Left lung (tissue), 10 donors: ENCODE data around the gene CERCAM. TPM values are rescaled to one million over a fixed set of nuclear protein-coding genes. Genes with fewer than 3 reads are reported as not detected.

ENCODE experiments used
- ATAC-seq: fragments of 200-7000 bp; cut with Tn5 transposase; one replicate; pipeline ENCODE4 v1.9.1; 2020; ENCODE audit warnings: moderate library complexity
- DNase-seq, 4 donors: peaks; one replicate each; pipeline ENCODE4 v3.0.0-alpha.2; 2013 to 2020
- H3K27ac ChIP-seq, 2 donors: fragments of 200-600 bp; sonication (generic) in 1 of 2; one replicate each; pipeline versions ENCODE4 v1.5.0 to v1.8.0; 2020 to 2021
- H3K27me3 ChIP-seq, 2 donors: fragments of 200-600 bp; sonication (generic) in 1 of 2; one replicate each; pipeline versions ENCODE4 v1.5.0 to v1.8.0; 2020 to 2021
- H3K36me3 ChIP-seq, 2 donors: fragments of 200-600 bp; sonication (generic) in 1 of 2; one replicate each; pipeline versions ENCODE4 v1.5.0 to v1.8.0; 2020 to 2021
- H3K4me1 ChIP-seq, 2 donors: fragments of 200-600 bp; one replicate each; pipeline ENCODE4 v1.8.0; 2021
- H3K4me3 ChIP-seq, 2 donors: fragments of 200-600 bp; sonication (generic) in 1 of 2; one replicate each; pipeline versions ENCODE4 v1.5.0 to v1.8.0; 2020 to 2021; ENCODE audit warnings: mild to moderate bottlenecking in 1 of 2
- H3K9me3 ChIP-seq, 2 donors: fragments of 200-600 bp; sonication (generic) in 1 of 2; one replicate each; pipeline versions ENCODE4 v1.5.0 to v1.8.0; 2020 to 2021
- intact Hi-C, 2 donors: fragments of 100-400 bp; cut with DNase I; formaldehyde crosslinking; loops; one replicate each; pipeline versions ENCODE4 v1.11.2 to v1.14.2; 2022
- polyA plus RNA-seq, 6 donors: library from polyadenylated mRNA; unstranded; fragments of 120-200 nt; gene quantifications; one replicate each; pipeline ENCODE4 v1.2.1, GENCODE V29; 2013; ENCODE audit not compliant: insufficient read length in 6 of 6
- total RNA-seq, 2 donors: library from RNA; stranded (reverse); fragmentation: NEBNext Ultra II Directional; extraction: Animal tissue kit (Norgen Biotek cat#: 25700); gene quantifications; one replicate each; pipeline ENCODE4 v1.2.1, GENCODE V29; 2021
- TF ChIP-seq, protein P1 (sequence below), 2 donors: fragments of 200-600 bp; sonication (generic) in 1 of 2; IDR thresholded peaks; one replicate each; pipeline versions ENCODE4 v1.5.0 to v1.8.0; 2021; ENCODE audit warnings: antibody characterized with exemption in 2 of 2
- donor health status: DM: no; HTN: yes; CAD: no.
- donor health status: DM: no; HTN: no; CAD: no.

The CERCAM gene
- total and polyA plus RNA-seq, 8 donors, result 35.8 to 79.0 (median 46.7) TPM

GRCh38 chr9:128372784-128373183, 47.9 kb upstream of the CERCAM start:
- no peak overlapping the region for H3K27ac ChIP-seq
- H3K27me3 ChIP-seq, result no peaks in the 10 kb centered on the region
- ATAC-seq (no peak), DNase-seq (no peak)
- no peak overlapping the region for H3K4me3 ChIP-seq
- H3K9me3 ChIP-seq, result no peaks in the 10 kb centered on the region
- intact Hi-C loops, result no loop called here
- H3K36me3 ChIP-seq, result peaks cover 0 to 15% of the 10 kb centered on the region in 2 donors
- TF ChIP-seq, protein P1, sequence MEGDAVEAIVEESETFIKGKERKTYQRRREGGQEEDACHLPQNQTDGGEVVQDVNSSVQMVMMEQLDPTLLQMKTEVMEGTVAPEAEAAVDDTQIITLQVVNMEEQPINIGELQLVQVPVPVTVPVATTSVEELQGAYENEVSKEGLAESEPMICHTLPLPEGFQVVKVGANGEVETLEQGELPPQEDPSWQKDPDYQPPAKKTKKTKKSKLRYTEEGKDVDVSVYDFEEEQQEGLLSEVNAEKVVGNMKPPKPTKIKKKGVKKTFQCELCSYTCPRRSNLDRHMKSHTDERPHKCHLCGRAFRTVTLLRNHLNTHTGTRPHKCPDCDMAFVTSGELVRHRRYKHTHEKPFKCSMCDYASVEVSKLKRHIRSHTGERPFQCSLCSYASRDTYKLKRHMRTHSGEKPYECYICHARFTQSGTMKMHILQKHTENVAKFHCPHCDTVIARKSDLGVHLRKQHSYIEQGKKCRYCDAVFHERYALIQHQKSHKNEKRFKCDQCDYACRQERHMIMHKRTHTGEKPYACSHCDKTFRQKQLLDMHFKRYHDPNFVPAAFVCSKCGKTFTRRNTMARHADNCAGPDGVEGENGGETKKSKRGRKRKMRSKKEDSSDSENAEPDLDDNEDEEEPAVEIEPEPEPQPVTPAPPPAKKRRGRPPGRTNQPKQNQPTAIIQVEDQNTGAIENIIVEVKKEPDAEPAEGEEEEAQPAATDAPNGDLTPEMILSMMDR (IDR thresholded peaks at IDR 0.05), result no peak
- H3K4me1 ChIP-seq, result peaks cover 18 to 29% of the 10 kb centered on the region in 2 donors

DNA sequence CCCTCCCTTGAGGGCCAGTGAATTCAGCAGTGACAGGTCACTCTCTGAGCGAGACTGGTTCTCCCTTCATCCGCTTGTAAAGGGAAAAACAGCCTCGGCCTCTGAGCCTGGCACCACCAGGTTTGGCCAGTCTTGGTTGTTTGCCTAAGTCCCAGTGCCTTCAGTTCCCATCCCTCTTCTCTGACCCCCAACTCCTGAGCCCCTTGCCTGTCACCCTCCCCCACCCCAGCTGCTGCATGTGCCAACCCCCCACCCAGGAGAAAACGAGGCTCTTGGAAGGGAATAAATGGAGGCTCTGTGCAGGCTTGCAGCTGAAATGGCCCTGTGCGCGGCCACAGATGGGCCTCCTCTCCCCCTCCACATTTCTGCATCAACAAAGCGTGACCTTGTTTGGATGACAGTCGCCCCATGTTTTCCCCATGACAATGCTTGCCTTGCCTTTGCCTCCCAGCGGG, 46.4 kb upstream of the CERCAM start:
- Histone ChIP-seq H3K36me3 (peaks cover 0 to 30% of the 10 kb centered on the region in 2 donors), H3K27me3 (no peaks in the 10 kb centered on the region), H3K27ac (no peak overlapping the region), H3K4me3 (no peak overlapping the region), H3K9me3 (no peaks in the 10 kb centered on the region), H3K4me1 (peaks cover 18 to 29% of the 10 kb centered on the region in 2 donors)
- ATAC-seq (no peak), DNase-seq (no peak)
- TF ChIP-seq, protein P1 (IDR thresholded peaks at IDR 0.05), result no peak
- intact Hi-C loops, result no loop called here

DNA sequence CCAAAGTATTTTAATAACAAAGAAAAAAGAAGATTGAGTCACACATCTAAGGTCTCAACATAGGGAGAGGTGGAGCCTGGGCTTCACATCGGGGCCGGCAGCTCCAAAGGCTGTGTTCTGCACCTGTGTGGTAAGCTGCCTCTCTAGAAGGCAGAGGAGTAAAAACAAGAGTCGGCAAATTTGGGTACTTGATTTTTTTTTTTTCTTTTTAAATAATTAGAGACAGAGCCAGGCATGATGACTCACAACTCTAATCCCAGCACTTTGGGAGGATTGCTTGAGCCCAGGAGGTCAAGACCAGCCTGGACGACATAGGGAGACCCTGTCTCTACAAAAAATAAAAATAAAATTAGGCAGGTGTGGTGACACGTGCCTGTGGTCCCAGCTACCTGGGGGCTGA, 44.8 kb upstream of the CERCAM start:
- TF ChIP-seq, protein P1 (IDR thresholded peaks at IDR 0.05), result no peak
- H3K36me3 ChIP-seq, result peaks cover 0 to 46% of the 10 kb centered on the region in 2 donors
- no peaks in the 10 kb centered on the region for H3K27me3 ChIP-seq
- DNase-seq, result no peak
- ATAC-seq, result no peak
- no peaks in the 10 kb centered on the region for H3K9me3 ChIP-seq
- peaks cover 10 to 21% of the 10 kb centered on the region in 2 donors for H3K4me1 ChIP-seq
- no peak overlapping the region for H3K4me3 ChIP-seq
- H3K27ac ChIP-seq, result no peak overlapping the region
- intact Hi-C loops, result no loop called here

DNA sequence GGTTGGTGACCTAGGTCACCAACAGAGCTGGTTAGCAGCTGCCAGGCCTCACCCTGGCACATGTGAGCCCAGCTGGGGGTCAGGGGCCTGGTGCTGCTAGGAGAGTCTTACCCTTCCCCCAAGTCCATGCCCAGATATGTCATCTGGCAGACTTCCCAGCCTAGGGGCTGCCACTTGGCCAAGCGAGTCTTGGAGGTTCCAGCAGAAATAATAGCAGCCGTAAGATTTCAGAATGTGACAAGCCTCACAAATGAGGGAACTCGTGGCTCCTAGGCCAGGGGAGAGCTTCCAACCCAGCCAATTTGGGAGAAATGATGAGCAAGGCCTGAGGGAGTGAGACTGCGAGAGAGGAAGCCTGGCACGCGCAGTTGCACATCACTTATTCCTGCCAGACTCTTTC, 38.4 kb upstream of the CERCAM start:
- intact Hi-C loops, result no loop called here
- Histone ChIP-seq H3K4me1 (no peaks in the 10 kb centered on the region), H3K9me3 (no peaks in the 10 kb centered on the region), H3K27me3 (no peaks in the 10 kb centered on the region), H3K36me3 (peaks cover 0 to 96% of the 10 kb centered on the region in 2 donors), H3K27ac (no peak overlapping the region), H3K4me3 (no peak overlapping the region)
- DNase-seq (no peak), ATAC-seq (no peak)
- TF ChIP-seq, protein P1 (IDR thresholded peaks at IDR 0.05), result no peak

GRCh38 chr9:128383007-128383753, 37.5 kb upstream of the CERCAM start:
- Histone ChIP-seq H3K4me3 (no peak overlapping the region), H3K27me3 (no peaks in the 10 kb centered on the region), H3K36me3 (peaks cover 0 to 96% of the 10 kb centered on the region in 2 donors), H3K27ac (no peak overlapping the region), H3K9me3 (no peaks in the 10 kb centered on the region), H3K4me1 (no peaks in the 10 kb centered on the region)
- TF ChIP-seq, protein P1 (IDR thresholded peaks at IDR 0.05), result no peak
- DNase-seq (no peak), ATAC-seq (no peak)
- intact Hi-C loops, result no loop called here
